CD14-positive monocyte (primary cell): ENCODE data around the gene SEPHS1. TPM values are rescaled to one million over a fixed set of nuclear protein-coding genes. Genes with fewer than 3 reads are reported as not detected.

Experiments used
- DNase-seq, 3 donors: peaks; one replicate each; pipeline ENCODE4 v3.0.0-alpha.2; 2011 to 2022
- H2AFZ ChIP-seq: 2 replicates; pipeline ENCODE4 v1.6.0; 2012; ENCODE audit warnings: mild to moderate bottlenecking, low read depth, low read length, inconsistent platforms; ENCODE audit not compliant: insufficient read depth, poor library complexity, severe bottlenecking
- H3K27ac ChIP-seq, 2 donors: 1 replicate in 1 of 2; 2 replicates in 1 of 2; pipeline ENCODE4 v1.5.1; 2012 to 2013; ENCODE audit warnings: low read length in 2 of 2, control low read depth in 1 of 2, inconsistent platforms in 1 of 2, low read depth in 1 of 2, mild to moderate bottlenecking in 1 of 2
- H3K27me3 ChIP-seq, 2 donors: one replicate each; pipeline versions ENCODE4 v1.6.0 to v1.6.1; 2011 to 2013; ENCODE audit warnings: low read length in 2 of 2; ENCODE audit not compliant: control insufficient read depth in 2 of 2, insufficient read depth in 2 of 2
- H3K36me3 ChIP-seq, 2 donors: replicated peaks in 1 of 2; 1 replicate in 1 of 2; 2 replicates in 1 of 2; pipeline versions ENCODE4 v1.5.1 to v1.6.1; 2012 to 2013; ENCODE audit warnings: low read length in 2 of 2, control low read depth in 1 of 2, inconsistent platforms in 1 of 2, mild to moderate bottlenecking in 1 of 2; ENCODE audit not compliant: insufficient read depth in 2 of 2, control insufficient read depth in 1 of 2
- H3K4me1 ChIP-seq, 2 donors: 1 replicate in 1 of 2; 2 replicates in 1 of 2; pipeline versions ENCODE4 v1.5.1 to v1.6.1; 2012 to 2013; ENCODE audit warnings: low read length in 2 of 2, control low read depth in 1 of 2, inconsistent platforms in 1 of 2, mild to moderate bottlenecking in 1 of 2, moderate library complexity in 1 of 2; ENCODE audit not compliant: insufficient read depth in 2 of 2, control insufficient read depth in 1 of 2
- H3K4me2 ChIP-seq: replicated peaks from 2 replicates; pipeline ENCODE3; 2012; ENCODE audit warnings: low read length, moderate library complexity, mild to moderate bottlenecking; ENCODE audit not compliant: poor library complexity, severe bottlenecking; ENCODE audit errors: extremely low read depth
- H3K4me3 ChIP-seq, 3 experiments: fragments of 200-600 bp in 1 of 3; sonication (generic) in 1 of 3; replicated peaks in 1 of 3; 1 replicate in 2 of 3; 2 replicates in 1 of 3; pipeline ENCODE4 v1.5.1; 2011 to 2013; ENCODE audit warnings: low read length in 3 of 3, mild to moderate bottlenecking in 3 of 3, control low read depth in 2 of 3, low read depth in 2 of 3, inconsistent platforms in 1 of 3, moderate library complexity in 1 of 3
- H3K79me2 ChIP-seq: 2 replicates; pipeline ENCODE4 v1.6.0; 2012; ENCODE audit warnings: mild to moderate bottlenecking, control low read depth, inconsistent platforms, low read length, moderate library complexity; ENCODE audit not compliant: insufficient read depth
- H3K9ac ChIP-seq: 2 replicates; pipeline ENCODE4 v1.6.0; 2017; ENCODE audit warnings: low read length, mild to moderate bottlenecking; ENCODE audit not compliant: insufficient read depth, poor library complexity, severe bottlenecking
- H3K9me3 ChIP-seq, 2 donors: replicated peaks in 1 of 2; 1 replicate in 1 of 2; 2 replicates in 1 of 2; pipeline versions ENCODE4 v1.5.1 to v1.6.1; 2012 to 2013; ENCODE audit warnings: low read length in 2 of 2, control low read depth in 1 of 2; ENCODE audit not compliant: control insufficient read depth in 1 of 2, insufficient read depth in 1 of 2
- H4K20me1 ChIP-seq: 2 replicates; pipeline ENCODE4 v1.6.0; 2012; ENCODE audit warnings: mild to moderate bottlenecking, low read length, control low read depth, moderate library complexity; ENCODE audit not compliant: insufficient read depth
- H3K27ac Mint-ChIP-seq, 7 donors: one replicate each; pipeline ENCODE4 v1.8.0; 2020; ENCODE audit warnings: mild to moderate bottlenecking in 7 of 7, mixed read lengths in 7 of 7, moderate library complexity in 6 of 7, inconsistent platforms in 2 of 7
- H3K27me3 Mint-ChIP-seq, 3 donors: one replicate each; pipeline ENCODE4 v1.8.0; 2021 to 2022; ENCODE audit warnings: low read depth in 3 of 3, mild to moderate bottlenecking in 3 of 3, mixed read lengths in 3 of 3, moderate library complexity in 3 of 3, inconsistent platforms in 1 of 3
- H3K36me3 Mint-ChIP-seq, 2 donors: one replicate each; pipeline ENCODE4 v1.8.0; 2020; ENCODE audit warnings: mixed read lengths in 2 of 2, inconsistent platforms in 1 of 2, mild to moderate bottlenecking in 1 of 2
- H3K4me1 Mint-ChIP-seq: one replicate; pipeline ENCODE4 v1.8.0; 2020; ENCODE audit warnings: mild to moderate bottlenecking, mixed read lengths
- H3K4me3 Mint-ChIP-seq, 2 donors: one replicate each; pipeline ENCODE4 v1.8.0; 2020; ENCODE audit warnings: mild to moderate bottlenecking in 2 of 2, mixed read lengths in 2 of 2, moderate library complexity in 1 of 2
- H3K9me3 Mint-ChIP-seq, 7 donors: one replicate each; pipeline ENCODE4 v1.8.0; 2020 to 2022; ENCODE audit warnings: mixed read lengths in 7 of 7, mild to moderate bottlenecking in 6 of 7, moderate library complexity in 6 of 7, inconsistent platforms in 2 of 7
- WGBS: methylation state at CpG from one replicate; pipeline ENCODE4 v1.1.5; 2013; ENCODE audit warnings: missing lambda C conversion rate; ENCODE audit not compliant: insufficient coverage; 5-methylcytosine and 5-hydroxymethylcytosine counted together
- intact Hi-C, 2 donors: fragments of 100-400 bp; cut with micrococcal nuclease; formaldehyde crosslinking; loops; one replicate each; pipeline versions ENCODE4 v1.15.0 to v1.15.1; 2023
- polyA plus RNA-seq, 3 donors: library from polyadenylated mRNA; depleted of rRNA in 1 of 3; unstranded in 2 of 3; stranded (reverse) in 1 of 3; fragments of 300-500 nt in 2 of 3; fragments of >200 nt in 1 of 3; fragmentation: Illumina TruSeq in 2 of 3; gene quantifications; 1 replicate in 2 of 3; 2 replicates in 1 of 3; pipeline ENCODE4 v1.2.3, GENCODE V29; 2012 to 2021
- TF ChIP-seq, protein P1 (sequence below): fragments of 200-600 bp; IDR thresholded peaks from one replicate; pipeline ENCODE4 v1.8.0; 2022; ENCODE audit warnings: antibody characterized with exemption, mild to moderate bottlenecking

The SEPHS1 gene
- polyA plus RNA-seq, 3 donors = 11.9 to 16.3 (median 15.1) TPM

DNA sequence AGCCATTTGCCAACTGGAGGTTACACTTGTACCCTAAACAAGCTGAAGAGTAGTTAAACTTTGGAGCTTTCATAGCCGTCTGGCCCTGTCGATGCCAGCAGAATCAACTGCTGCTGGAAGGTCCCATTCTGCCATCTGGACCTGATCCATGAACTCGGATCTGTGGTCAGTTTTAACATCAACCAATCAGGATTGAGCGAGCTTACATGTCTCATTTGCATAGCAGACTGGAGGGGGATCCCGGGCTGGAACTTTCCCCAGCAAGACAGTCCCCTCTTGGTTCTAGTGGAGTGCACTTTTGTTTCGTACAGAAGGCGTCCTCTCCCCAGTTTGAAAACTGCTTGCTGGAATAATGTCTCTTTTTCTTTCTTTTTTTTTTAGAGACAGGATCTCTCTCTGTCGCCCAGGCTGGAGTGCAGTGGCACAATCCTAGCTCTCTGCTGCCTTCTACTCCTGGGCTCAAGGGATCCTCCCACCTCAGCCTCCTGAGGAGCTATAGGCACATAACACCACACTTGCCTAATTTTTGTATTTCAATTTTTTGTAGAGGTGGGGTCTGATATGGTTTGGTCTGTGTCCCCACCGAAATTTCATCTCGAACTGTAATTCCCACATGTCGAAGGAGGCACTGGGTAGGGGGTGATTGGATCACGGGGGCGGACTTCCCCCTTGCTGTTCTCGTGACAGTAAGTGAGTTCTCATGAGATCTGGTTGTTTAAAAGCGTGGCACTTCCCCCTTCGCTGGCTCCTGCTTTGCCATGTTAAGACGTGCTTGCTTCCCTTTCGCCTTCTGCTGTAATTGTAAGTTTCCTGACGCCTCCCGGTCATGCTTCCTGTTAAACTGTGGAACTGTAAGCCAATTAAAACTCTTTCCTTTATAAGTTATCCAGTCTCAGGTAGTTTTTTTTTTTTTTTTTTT, 42.8 kb upstream of the SEPHS1 start:
- peak; percentile 8 to 51 (median 12) for DNase-seq
- Histone ChIP-seq H3K9ac (no peak overlapping the region), H3K27ac (no peak overlapping the region), H3K4me1 (no peaks in the 10 kb centered on the region), H3K4me2 (no peak overlapping the region), H3K27me3 (no peaks in the 10 kb centered on the region), H3K36me3 (no peaks in the 10 kb centered on the region), H4K20me1 (no peaks in the 10 kb centered on the region), H3K79me2 (no peaks in the 10 kb centered on the region), H3K9me3 (no peaks in the 10 kb centered on the region), H2AFZ (peak overlapping the region; percentile 29), H3K4me3 (no peak overlapping the region)
- peaks cover 4% of the 10 kb centered on the region for H3K4me1 Mint-ChIP-seq
- TF ChIP-seq, protein P1, sequence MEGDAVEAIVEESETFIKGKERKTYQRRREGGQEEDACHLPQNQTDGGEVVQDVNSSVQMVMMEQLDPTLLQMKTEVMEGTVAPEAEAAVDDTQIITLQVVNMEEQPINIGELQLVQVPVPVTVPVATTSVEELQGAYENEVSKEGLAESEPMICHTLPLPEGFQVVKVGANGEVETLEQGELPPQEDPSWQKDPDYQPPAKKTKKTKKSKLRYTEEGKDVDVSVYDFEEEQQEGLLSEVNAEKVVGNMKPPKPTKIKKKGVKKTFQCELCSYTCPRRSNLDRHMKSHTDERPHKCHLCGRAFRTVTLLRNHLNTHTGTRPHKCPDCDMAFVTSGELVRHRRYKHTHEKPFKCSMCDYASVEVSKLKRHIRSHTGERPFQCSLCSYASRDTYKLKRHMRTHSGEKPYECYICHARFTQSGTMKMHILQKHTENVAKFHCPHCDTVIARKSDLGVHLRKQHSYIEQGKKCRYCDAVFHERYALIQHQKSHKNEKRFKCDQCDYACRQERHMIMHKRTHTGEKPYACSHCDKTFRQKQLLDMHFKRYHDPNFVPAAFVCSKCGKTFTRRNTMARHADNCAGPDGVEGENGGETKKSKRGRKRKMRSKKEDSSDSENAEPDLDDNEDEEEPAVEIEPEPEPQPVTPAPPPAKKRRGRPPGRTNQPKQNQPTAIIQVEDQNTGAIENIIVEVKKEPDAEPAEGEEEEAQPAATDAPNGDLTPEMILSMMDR = no peak
- H3K4me3 Mint-ChIP-seq = no peak overlapping the region
- peaks cover under 1 to 4% (median 2%) of the 10 kb centered on the region in 3 donors for H3K27me3 Mint-ChIP-seq
- intact Hi-C loops = no loop called here
- H3K36me3 Mint-ChIP-seq = no peaks in the 10 kb centered on the region
- WGBS = 96% methylated on average over 6 of the region's 20 CpGs
- H3K27ac Mint-ChIP-seq = no peak overlapping the region
- H3K9me3 Mint-ChIP-seq = peaks cover 0 to 11% (median 3%) of the 10 kb centered on the region in 7 donors

DNA sequence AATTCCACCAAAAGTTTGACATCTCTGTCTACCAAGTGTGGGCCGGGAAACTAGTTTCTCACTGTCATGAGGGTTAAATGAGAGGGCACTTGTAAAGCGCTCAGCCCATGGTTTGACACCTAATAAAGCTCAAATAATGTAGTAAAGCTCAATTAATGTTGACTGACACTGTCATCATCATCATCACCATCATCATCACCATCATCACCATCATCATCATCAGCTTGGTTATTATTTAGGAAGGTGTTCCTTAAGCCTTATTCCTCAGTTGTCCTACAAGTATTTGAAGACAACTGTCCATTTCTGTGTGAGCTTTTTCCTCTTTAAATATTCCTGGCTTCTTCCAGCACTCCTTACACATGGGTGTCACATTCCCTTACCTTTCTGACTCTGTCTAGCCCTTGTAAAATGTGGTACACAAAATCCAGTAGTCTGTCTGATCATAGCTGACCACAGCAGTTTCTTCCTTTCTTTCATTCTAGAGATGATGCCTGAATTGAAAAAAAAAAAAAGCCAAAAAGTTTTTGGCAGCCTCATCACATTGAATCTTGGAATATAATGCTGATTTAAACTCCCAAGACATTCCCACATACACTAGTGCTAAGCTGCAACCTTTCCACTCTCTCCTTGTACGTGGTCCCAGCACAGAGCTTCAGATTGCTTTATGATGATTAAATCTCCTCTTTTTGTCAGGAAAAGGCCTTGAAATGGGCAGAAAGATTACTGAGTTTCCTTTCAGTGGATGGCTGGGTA, 40.6 kb upstream of the SEPHS1 start:
- H3K79me2 ChIP-seq = no peaks in the 10 kb centered on the region
- no peaks in the 10 kb centered on the region for H4K20me1 ChIP-seq
- WGBS = no CpG with 5 or more reads among the region's 3 CpGs
- no peaks in the 10 kb centered on the region for H3K9me3 ChIP-seq
- H3K27ac ChIP-seq = no peak overlapping the region
- H3K4me1 Mint-ChIP-seq = peaks cover 4% of the 10 kb centered on the region
- H3K4me2 ChIP-seq = no peak overlapping the region
- H3K27me3 ChIP-seq = peaks cover 0 to 6% of the 10 kb centered on the region in 2 donors
- DNase-seq = no peak
- no peaks in the 10 kb centered on the region for H3K4me1 ChIP-seq
- no peak overlapping the region for H2AFZ ChIP-seq
- H3K9me3 Mint-ChIP-seq = peaks cover 0 to 11% (median 3%) of the 10 kb centered on the region in 7 donors
- no peaks in the 10 kb centered on the region for H3K36me3 Mint-ChIP-seq
- no peak overlapping the region for H3K27ac Mint-ChIP-seq
- TF ChIP-seq, protein P1 = no peak
- H3K4me3 Mint-ChIP-seq = no peak overlapping the region
- intact Hi-C loops = no loop called here
- H3K27me3 Mint-ChIP-seq = peaks cover 6 to 20% (median 15%) of the 10 kb centered on the region in 3 donors
- no peaks in the 10 kb centered on the region for H3K36me3 ChIP-seq
- H3K4me3 ChIP-seq = no peak overlapping the region
- no peak overlapping the region for H3K9ac ChIP-seq
